Measurements from ENCODE around the gene DENND6B. TPM values are rescaled to one million over a fixed set of nuclear protein-coding genes. Genes with fewer than 3 reads are reported as not detected.

Gene DENND6B
- total RNA-seq, 4 donors from 2014 or later, result 5.4 to 14.9 (median 6.3) TPM

DNA sequence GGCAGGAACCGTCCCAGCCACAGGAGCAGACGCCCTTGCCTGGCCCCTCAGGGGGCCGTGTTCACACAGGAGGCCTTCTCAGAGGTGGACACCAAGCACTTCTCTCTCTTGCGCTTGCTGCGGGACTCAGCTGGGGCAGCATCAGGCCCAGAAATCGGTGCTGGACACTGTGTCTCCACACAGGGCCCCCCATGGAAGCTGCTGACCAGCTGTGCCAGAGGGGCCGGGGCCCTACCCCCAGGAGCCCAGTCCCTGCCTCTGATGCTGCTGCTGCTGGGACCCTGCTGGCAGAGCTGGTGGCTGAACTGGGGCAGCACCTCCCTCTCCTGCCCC lies 23.3 kb downstream of the DENND6B start:
- H3K4me3 ChIP-seq, result peak overlapping the region in 2 of 4 donors; percentile 6 to 74
- peaks cover 44 to 88% (median 72%) of the 10 kb centered on the region in 4 donors for H3K4me1 ChIP-seq
- H3K36me3 ChIP-seq, result no peaks in the 10 kb centered on the region
- H3K9me3 ChIP-seq, result no peaks in the 10 kb centered on the region
- no peaks in the 10 kb centered on the region for H3K27me3 ChIP-seq
- TF ChIP-seq, protein P1, sequence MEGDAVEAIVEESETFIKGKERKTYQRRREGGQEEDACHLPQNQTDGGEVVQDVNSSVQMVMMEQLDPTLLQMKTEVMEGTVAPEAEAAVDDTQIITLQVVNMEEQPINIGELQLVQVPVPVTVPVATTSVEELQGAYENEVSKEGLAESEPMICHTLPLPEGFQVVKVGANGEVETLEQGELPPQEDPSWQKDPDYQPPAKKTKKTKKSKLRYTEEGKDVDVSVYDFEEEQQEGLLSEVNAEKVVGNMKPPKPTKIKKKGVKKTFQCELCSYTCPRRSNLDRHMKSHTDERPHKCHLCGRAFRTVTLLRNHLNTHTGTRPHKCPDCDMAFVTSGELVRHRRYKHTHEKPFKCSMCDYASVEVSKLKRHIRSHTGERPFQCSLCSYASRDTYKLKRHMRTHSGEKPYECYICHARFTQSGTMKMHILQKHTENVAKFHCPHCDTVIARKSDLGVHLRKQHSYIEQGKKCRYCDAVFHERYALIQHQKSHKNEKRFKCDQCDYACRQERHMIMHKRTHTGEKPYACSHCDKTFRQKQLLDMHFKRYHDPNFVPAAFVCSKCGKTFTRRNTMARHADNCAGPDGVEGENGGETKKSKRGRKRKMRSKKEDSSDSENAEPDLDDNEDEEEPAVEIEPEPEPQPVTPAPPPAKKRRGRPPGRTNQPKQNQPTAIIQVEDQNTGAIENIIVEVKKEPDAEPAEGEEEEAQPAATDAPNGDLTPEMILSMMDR (IDR thresholded peaks at IDR 0.05), result no peak
- TF ChIP-seq POLR2A (IDR thresholded peaks at IDR 0.05), result no peak
- DNase-seq, result no peak
- H3K27ac ChIP-seq, result peak overlapping the region; percentile 86 to 97 (median 90)

DNA sequence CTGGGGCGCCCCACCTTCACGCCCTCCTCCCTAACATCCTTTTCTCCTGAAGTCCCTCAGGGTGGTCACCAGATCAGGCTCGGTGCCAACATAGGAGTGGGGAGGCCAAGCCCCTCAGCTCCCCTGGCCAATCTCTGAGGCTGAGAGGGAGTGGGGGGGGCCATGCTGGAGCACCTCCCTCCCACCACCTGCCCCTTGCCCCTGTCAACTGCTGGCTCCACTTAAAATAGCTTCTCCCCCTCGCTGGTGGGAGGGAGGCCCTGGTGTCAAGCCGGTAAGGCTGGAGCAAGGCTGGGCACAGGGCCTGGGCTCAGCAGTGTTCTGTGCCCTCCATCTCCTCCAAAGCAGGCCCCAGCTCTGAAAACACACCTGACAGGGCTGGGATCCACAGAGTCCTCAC lies 24.2 kb downstream of the DENND6B start:
- DNase-seq, result no peak
- TF ChIP-seq, protein P1 (IDR thresholded peaks at IDR 0.05), result no peak
- TF ChIP-seq POLR2A (IDR thresholded peaks at IDR 0.05), result no peak
- peak overlapping the region; percentile 86 to 97 (median 90) for H3K27ac ChIP-seq
- no peaks in the 10 kb centered on the region for H3K9me3 ChIP-seq
- H3K4me3 ChIP-seq, result peak overlapping the region in 2 of 4 donors; percentile 3 to 31
- no peaks in the 10 kb centered on the region for H3K36me3 ChIP-seq
- H3K4me1 ChIP-seq, result peaks cover 39 to 81% (median 69%) of the 10 kb centered on the region in 4 donors
- no peaks in the 10 kb centered on the region for H3K27me3 ChIP-seq

DNA sequence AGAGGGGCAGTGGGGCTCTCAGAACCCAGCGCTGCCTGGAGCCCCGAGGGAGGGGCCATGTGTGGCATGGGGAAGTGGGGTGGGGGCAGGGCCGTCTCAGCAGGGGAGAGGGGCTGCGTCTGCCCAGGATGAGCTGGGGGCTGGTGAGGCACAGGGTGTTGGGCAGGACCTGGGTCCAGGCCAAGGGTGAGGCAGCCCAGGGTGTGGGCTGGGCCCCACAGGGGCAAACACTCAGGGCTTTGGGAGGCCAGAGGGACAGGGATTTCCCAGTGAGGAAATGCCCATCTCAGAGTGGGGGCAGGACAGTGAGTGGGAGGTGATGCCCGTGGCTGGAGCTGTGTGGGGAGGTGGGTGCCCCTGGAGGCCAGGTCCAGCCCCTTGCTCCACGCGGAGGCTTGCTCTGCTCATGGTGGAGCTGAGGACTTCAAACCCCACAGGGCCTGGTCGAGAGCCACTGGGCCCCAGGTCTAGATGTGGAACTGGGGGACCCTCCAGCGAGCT lies 24.7 kb downstream of the DENND6B start:
- Histone ChIP-seq H3K27me3 (no peaks in the 10 kb centered on the region), H3K4me3 (peak overlapping the region in 3 of 4 donors; percentile 3 to 57 (median 31)), H3K9me3 (no peaks in the 10 kb centered on the region), H3K36me3 (no peaks in the 10 kb centered on the region), H3K4me1 (peaks cover 39 to 86% (median 67%) of the 10 kb centered on the region in 4 donors), H3K27ac (peak overlapping the region; percentile 86 to 97 (median 90))
- peak in 1 of 3 donors; percentile 73 for DNase-seq
- no peak for TF ChIP-seq POLR2A (IDR thresholded peaks at IDR 0.05)
- TF ChIP-seq, protein P1 (IDR thresholded peaks at IDR 0.05), result no peak

DNA sequence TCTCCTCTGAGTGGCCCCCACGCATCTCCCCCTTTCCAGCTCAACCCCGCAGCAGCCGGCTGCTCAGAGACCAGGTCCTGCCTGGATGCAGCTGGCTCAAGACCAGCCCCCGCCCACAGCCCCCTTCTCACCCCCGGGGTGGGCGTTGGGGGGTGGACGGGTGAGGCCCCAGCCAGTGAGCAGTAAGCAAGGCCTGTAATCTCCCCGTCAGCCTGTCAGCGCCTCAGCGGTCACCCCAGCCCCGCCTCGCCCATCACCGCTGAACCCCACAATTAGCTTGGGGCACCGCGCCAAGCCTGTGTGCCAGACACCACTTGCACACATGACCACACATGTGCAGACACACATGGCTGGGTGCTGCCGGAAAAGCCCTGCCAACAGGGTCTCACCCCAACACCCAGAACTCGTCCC lies 25.2 kb downstream of the DENND6B start:
- Histone ChIP-seq H3K4me3 (peak overlapping the region in 2 of 4 donors; percentile 31 to 57), H3K9me3 (no peaks in the 10 kb centered on the region), H3K27me3 (no peaks in the 10 kb centered on the region), H3K27ac (peak overlapping the region; percentile 86 to 97 (median 90)), H3K36me3 (no peaks in the 10 kb centered on the region), H3K4me1 (peaks cover 39 to 91% (median 65%) of the 10 kb centered on the region in 4 donors)
- no peak for TF ChIP-seq POLR2A (IDR thresholded peaks at IDR 0.05)
- TF ChIP-seq, protein P1 (IDR thresholded peaks at IDR 0.05), result no peak
- peak; percentile 74 to 89 (median 88) for DNase-seq

DNA sequence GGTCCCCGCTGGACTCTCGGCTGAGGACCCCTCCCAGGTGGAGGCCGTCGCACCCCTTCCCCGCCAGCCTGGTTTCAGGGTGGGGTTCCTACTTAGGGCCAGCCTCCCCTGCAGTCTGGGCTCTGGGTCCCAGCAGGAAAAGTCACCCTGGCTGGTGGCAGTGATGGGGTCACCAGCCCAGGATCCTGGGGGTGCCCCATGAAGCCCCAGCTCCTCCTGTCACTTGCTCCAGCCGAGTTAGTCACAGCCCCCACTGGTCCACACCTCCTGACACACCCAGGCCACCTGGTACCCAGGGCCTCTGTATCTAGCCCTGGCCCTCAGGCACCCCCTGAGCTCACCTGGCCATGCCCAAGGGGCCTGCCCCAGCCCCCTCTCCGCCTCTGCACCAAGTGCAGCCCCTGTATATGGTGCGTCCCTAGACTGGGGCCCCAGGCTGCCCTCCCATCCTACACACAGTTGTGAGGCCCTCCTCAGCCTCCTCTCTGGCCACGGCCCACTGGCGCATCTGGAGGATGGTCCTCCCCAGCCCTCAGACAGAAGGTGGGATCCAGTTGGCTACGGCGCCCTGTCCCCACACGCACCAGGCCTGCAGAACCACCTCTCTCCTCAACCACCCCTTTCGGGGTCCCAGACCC lies 26.1 kb downstream of the DENND6B start:
- peak overlapping the region; percentile 86 to 97 (median 90) for H3K27ac ChIP-seq
- no peak for DNase-seq
- TF ChIP-seq, protein P1 (IDR thresholded peaks at IDR 0.05), result no peak
- no peak for TF ChIP-seq POLR2A (IDR thresholded peaks at IDR 0.05)
- peaks cover 39 to 96% (median 62%) of the 10 kb centered on the region in 4 donors for H3K4me1 ChIP-seq
- no peaks in the 10 kb centered on the region for H3K36me3 ChIP-seq
- peak overlapping the region in 3 of 4 donors; percentile 44 to 71 (median 57) for H3K4me3 ChIP-seq
- H3K27me3 ChIP-seq, result no peaks in the 10 kb centered on the region
- no peaks in the 10 kb centered on the region for H3K9me3 ChIP-seq

All from Peyer's patch (tissue), 4 donors.